ENCODE data around the gene PAGR1. TPM values are rescaled to one million over a fixed set of nuclear protein-coding genes. Genes with fewer than 3 reads are reported as not detected.
"Not testable (repeated sequence)": the region's sequence is repeated elsewhere in the genome, so short reads cannot be mapped to it uniquely, and the experiment has no call there.

PAGR1 gene
- 10 to 100 TPM; 30.7 to 47.7 (median 37.8) TPM for polyA plus RNA-seq (ENCODE audit: insufficient read length in 4 of 4)

DNA sequence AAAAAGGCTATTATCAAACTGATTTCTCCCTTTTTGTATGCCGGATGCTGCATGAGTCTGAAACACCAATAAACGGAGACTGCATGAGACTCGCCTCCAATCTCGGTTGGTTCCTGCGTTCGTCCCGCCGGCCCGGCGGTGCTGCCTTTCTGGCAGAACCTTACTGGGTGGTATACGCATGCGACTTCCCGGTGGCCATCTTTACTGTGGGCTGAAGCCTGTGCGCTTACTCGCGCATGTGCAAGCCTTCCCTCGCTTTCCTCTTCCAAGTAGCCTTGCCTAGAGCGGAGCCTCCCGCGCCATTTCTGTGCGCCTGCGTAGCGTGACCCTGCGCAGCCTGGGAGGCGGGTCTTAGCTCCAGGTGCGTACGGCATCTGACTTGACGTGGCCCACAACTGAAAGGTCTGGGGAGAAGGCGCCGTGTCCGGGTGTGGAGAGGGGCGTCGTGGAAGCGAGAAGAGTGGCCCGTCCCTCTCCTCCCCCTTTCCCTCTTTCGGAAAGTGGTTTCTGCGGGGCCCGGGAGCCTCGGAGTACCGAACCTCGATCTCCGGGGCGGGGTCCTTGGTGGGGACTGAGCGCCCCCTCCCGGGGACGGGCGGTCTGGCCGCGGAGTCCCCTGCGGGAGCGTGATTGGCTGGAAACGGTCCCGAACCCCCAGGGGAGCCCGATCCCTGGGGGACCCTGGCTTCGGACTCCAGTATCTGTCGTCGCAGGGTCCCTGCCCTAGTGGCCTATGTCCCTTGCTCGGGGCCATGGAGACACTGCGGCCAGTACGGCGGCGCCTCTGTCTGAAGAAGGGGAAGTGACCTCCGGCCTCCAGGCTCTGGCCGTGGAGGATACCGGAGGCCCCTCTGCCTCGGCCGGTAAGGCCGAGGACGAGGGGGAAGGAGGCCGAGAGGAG, at the start of gene PAGR1:
TSS of gene PAGR1 (plus strand) at position 360 of the 901 bp plus-strand sequence. CDS start at position 734, 374 bp downstream.
- DNase-seq (ENCODE audit: low read depth in 4 of 4, low spot score in 3 of 4), result peak; percentile 97 to 98 (median 98)

DNA sequence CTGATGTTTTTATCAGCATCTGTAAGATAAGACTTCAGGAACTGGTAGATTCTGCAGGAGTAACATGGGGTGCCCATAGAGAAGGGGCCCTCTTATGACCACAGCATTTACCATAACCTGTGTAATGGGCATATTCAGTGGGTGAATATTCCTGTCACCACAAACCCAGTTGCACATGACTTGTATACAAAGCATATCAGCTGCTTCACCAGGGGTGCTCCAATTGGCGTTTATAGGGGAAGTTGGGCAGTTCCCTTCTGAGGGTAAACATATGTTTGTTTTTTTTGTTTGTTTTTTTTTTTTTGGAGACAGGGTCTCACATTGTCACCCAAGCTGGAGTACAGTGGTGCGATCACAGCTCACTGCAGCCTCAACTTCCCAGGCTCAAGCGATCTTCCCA, 49.4 kb upstream of the PAGR1 start:
- no peak for DNase-seq (ENCODE audit: low read depth in 4 of 4, low spot score in 3 of 4)

DNA sequence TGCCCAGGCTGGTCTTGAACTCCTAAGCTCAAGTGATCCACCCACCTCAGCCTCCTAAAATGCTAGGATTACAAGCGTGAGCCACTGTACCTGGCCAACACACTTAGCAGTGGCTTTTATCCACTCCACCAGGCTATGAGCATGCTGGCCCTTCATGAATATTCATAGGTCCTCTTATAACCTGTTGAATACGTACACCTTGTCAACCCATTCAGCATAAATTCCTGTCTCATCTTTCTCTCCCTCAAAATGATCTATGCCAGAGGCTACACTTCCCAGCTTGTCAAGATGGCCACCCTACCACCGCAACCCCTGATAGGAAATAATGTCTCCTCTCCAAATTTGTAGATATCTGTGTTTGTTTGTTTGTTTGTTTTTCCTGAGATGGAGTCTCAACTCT, 48.9 kb upstream of the PAGR1 start:
- no peak for DNase-seq (ENCODE audit: low read depth in 4 of 4, low spot score in 3 of 4)

DNA sequence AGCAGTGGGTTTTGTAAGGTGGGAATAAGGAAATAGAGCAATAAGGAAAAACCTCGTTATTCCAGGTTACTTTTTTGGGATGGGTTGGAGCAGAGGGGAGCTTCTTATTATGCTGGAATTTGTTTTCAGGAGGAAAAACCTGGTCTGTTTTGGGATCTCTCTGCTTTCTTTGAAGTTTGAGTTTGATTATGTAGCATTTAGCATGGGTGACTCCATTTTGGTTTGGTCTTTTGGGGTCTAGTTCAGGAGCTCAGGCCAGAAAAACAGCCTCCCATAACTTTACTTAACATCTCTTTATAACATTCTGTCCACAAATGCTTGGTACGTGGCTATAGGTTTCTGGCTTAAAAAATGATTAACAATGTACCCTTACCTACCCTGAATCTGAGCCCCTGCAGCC, 46.4 kb upstream of the PAGR1 start:
- DNase-seq (ENCODE audit: low read depth in 4 of 4, low spot score in 3 of 4), result no peak

DNA sequence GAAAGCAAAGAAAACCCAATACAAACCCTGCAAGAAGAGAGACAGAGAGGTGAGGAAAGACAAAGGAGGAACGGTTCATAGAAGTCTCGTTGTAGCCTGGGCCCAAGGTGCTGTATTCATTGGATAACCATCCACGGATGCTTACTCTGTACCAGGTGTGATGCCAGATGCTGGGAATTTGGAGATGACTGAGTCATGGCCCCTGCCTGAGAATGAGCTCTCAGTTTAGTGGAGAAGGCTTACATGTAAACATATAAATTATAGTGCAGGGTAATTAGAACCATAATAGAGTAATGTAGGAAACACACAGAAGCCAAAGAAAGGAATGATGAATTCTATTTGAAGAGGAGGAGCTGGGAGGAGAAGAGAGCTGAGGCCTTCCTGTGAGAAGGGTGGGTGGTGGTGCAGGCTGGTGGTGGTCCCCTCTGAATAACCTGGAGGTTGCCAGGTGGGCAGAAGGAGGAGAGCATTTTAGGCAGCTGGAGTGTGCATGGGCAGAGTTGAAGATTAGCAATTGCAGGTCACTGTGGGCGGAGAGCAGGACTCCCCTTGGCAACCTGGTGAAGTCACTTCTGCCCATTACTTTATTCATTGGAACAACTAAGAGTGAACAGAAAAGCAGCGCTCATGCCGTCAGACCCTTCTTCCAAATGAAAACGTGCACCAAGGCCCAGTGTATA, 45.6 kb upstream of the PAGR1 start:
- DNase-seq (ENCODE audit: low read depth in 4 of 4, low spot score in 3 of 4), result no peak

DNA sequence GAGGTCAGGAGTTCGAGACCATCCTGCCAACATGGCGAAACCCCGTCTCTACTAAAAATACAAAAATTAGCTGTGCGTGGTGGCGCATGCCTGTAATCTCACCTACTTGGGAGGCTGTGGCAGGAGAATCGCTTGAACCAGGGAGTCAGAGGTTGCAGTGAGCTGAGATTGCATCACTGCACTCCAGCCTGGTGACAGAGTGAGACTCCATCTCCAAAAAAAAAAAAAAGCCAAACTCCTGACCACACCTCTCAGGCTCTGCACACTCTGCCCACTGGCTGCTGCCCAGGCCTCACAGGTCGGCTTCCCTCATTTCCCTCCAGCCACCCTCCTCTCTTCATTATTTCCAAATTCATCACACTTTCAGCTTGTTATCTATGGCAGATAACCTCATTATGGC, 43.6 kb upstream of the PAGR1 start:
- not testable (repeated sequence) for DNase-seq (ENCODE audit: low read depth in 4 of 4, low spot score in 3 of 4)

DNA sequence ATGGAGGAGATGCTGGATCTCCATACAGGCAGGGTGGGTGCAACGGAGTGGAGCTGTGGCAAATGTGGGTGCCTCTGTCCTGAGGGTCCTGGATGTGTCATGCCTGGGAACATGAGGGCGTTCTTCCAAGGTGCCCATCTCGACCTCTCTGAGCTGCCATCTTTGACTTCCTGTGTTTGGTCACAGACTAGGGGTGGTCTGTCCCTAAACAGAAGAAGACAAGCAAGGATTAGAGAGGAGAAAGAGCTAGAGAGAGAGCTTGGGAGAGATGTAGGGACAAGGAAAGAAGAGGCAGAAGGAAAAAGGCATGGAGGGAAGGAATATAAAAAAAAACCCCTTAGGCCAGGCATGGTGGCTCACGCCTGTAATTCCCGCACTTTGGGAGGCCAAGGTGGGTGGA, 41.2 kb upstream of the PAGR1 start:
- no peak for DNase-seq (ENCODE audit: low read depth in 4 of 4, low spot score in 3 of 4)

DNA sequence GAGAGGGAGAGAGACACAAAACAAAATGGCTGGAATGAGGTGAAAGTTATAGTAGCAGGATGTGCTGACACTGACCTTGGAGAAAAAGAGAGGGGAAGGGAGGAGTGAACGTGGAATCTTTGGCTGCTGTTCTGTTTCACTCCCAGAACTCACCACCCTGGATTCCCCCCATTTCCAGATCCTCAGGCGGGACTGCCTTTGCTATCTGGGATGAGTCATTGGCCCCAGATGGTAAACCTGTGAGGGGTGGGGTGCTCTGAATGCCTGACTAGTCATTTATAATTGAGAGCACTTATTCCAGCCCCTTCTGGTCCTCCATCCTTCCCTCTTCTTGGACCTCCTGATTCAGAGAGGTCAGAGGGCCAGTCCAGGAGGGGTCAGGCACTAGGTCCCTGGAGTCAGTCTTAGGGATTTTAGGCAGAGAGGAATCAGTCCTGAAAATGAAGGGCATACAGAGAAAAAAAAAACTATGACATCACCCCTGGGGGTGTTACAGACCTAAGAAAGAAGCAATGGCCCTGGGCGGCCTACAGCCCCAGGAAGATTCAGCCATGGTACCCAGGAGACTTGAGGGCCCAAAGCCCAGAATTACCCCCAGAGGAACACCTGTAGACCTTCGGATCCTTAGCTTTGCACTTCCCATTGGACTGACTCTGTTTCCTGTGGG, 40.1 kb upstream of the PAGR1 start:
- DNase-seq (ENCODE audit: low read depth in 4 of 4, low spot score in 3 of 4), result no peak

DNA sequence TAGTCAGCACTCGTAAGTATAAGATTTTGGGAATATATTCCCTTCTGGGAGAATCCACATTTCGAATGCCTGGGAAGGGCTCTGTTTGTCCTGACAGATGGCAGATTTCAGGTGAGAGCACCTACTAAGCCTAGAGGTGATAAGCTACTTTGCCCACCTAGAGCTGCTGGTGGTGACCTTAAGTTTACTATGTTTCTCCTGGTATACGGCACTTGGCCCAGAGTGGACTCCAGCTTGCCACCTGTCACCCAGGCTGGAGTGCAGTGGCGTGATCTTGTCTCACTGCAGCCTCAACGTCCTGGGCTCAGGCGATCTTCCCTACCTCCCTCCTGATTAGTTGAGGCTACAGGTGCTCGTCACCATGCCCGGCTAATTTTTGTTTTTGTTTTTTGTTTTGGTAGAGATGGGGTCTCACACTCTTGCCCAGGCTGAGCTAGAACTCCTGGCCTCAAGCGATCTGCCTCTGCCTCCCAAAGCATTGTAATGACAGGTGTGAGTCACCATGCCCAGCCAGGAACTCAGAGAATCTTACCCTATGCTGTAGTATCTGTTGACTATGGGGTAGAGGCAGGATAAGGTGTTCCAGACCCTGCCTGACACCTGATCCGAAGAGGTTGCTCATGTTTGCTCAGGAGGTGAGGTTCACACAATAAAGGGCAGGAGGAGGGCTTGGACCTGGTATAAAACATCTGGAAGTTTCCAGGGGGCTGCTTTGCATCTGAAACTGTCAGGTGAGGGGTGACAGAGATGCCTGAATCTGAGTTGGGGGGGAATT, 38.2 kb upstream of the PAGR1 start, which contains the start of gene ZG16:
TSS of gene ZG16 (plus strand) at position 681 of the 775 bp plus-strand sequence. CDS start 1,011 bp downstream, outside the sequence.
- no peak for DNase-seq (ENCODE audit: low read depth in 4 of 4, low spot score in 3 of 4)

DNA sequence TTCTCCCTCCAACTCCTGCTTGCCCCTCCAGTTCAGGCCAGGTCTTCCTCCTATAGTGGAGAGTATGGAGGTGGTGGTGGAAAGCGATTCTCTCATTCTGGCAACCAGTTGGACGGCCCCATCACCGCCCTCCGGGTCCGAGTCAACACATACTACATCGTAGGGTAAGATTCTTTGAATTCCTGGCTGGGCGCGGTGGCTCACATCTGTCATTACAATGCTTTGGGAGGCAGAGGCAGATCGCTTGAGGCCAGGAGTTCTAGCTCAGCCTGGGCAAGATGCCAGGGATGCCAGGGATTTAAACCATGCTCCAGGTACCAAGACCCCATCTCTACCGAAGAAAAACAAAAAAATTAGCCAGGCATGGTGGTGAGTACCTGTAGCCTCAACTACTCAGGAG, 36.5 kb upstream of the PAGR1 start:
- DNase-seq (ENCODE audit: low read depth in 4 of 4, low spot score in 3 of 4), result no peak

DNA sequence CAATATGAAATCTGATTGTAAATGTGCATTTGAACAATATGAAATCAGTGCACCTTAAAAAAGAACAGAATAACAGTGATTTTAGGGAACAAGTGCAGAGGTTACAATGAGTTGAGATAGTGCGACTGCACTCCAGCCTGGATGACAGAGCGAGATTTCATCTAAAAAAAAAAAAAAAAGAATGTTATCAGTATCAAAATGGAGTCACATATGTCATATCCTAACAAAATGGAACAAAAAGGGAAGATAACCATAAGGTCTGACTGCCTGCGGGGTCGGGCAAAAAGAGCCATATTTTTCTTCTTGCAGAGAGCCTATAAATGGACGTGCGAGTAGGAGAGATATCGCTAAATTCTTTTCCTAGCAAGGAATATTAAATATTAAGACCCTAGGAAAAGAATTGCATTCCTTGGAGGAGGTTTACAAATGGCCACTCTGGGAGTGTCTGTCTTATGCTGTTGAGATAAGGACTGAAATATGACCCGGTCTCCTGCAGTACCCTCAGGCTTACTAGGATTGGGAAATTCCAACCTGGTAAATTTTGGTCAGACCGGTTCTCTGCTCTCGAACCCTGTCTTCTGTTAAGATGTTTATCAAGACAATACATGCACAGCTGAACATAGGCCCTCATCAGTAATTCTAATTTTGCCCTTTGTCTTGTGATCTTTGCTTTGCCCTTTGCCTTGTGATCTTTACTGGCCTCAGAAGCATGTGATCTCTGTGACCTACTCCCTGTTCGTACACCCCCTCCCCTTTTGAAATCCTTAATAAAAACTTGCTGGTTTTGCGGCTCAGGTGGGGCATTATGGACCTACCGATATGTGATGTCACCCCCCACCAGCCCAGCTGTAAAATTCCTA, 32.6 kb upstream of the PAGR1 start:
- not testable (repeated sequence) for DNase-seq (ENCODE audit: low read depth in 4 of 4, low spot score in 3 of 4)

DNA sequence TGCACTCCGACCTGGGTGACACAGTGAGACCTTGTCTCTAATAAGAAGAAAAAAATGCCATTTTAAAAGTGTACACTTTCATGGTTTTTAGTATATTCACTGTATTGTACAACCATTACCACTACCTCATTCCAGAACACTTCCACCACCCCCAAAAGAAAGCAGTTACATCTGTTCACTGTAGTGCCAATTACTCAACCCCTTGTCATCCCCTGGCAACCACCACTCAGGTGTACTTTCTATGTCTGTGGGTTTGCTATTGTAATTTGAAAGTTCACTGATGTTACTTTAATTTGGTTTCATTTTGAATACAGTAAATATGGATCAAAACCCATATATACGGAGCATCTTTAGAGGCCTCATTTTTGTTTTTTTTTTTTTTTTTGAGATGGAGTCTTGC, 31.8 kb upstream of the PAGR1 start:
- no peak for DNase-seq (ENCODE audit: low read depth in 4 of 4, low spot score in 3 of 4)

DNA sequence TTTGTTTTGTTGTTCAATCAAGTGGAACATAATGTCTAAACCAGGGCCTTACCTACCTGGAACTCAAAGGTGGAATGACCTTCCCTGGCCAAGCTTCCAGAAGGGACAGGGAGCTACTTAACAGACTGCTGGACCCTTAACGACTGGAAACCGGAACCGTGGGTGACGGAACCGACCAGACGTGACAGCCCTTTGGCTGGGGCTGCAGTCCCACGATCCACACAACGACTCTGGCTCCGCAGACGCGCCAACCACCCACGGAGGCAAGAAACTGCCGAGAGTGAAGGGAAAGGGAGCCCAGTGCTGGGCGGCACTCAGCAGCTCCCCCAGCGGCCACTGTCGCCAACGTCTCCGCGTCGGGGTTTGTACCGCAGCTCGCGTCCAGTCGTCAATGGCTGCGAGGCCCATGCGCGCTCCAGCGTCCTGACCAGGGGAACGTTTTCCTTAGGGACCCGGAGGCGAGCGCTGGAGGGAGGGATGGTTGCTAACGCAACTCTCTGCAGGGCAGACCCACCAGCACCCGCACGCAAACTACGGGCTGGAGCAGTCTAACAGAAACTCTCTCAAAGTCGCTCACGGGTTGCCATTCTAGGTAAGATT, 31.0 kb upstream of the PAGR1 start:
- DNase-seq (ENCODE audit: low read depth in 4 of 4, low spot score in 3 of 4), result peak in 1 of 4 donors; percentile 29

DNA sequence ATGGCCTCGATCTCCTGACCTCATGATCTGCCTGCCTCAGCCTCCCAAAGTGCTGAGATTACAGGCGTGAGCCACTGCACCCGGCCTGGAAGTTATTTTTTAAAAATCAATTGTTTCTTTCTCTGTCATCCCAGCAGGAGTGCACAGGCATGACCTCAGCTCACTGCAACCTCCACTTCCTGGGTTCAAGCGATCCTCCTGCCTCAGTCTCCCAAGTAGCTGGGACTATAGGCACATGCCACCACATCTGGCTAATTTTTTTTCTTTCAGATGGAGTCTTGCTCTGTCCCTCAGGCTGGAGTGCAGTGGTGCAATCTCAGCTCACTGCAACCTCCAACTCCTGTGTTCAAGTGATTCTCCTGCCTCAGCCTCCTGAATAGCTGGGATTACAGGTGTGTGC, 28.8 kb upstream of the PAGR1 start:
- not testable (repeated sequence) for DNase-seq (ENCODE audit: low read depth in 4 of 4, low spot score in 3 of 4)

DNA sequence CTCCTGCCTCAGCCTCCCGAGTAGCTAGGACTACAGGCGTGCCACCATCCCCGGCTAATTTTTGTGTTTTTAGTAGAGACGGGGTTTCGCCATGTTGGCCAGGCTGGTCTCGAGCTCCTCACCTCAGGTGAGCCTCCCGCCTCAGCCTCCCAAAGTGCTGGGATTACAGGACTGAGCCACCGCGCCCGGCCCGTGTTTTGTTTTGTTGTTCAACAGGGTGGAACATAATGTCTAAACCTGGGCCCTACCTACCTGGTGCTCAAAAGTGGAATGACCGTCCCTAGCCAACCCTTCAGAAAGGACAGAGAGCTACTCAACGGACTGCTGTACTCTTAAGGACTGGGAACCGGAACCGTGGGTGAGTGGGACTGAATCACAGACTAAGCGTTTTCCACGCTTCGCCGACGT, 26.2 kb upstream of the PAGR1 start:
- no peak for DNase-seq (ENCODE audit: low read depth in 4 of 4, low spot score in 3 of 4)

DNA sequence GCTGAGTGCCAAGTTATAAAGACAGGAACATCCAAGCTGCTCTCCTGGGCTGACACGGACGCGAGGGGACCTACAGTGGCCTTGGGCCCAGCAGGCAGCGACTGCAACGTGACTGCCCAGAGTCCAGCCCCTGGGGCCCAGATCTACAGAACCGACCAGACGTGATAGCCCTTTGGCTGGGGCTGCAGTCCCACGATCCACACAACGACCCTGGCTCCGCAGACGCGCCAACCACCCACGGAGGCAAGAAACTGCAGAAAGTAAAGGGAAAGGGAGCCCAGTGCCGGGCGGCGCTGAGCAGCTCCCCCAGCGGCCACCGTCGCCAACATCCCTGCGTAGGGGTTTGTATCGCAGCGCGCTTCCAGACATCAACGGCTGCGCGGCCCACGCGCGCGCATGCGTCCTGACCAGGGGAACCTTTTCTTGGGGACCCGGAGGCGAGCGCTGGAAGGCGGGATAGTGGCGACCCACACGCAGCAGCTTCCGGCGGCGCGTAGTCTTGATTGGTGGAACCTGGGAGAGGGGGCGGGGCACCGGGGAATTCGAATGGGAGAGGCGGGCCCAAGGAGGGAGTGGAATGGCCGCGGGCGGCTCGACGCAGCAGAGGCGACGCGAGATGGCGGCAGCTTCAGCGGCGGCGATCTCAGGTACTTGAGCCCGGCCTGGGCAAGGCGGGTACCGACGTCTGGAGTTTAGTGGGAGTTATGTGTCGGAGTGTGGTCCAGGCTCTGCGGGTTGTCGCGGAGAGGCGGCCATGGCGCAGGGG, 25.6 kb upstream of the PAGR1 start, which contains the start of gene KIF22:
TSS of gene KIF22 (plus strand) at position 569 of the 766 bp plus-strand sequence. CDS start at position 578, 9 bp downstream.
- peak; percentile 96 to 97 (median 96) for DNase-seq (ENCODE audit: low read depth in 4 of 4, low spot score in 3 of 4)

DNA sequence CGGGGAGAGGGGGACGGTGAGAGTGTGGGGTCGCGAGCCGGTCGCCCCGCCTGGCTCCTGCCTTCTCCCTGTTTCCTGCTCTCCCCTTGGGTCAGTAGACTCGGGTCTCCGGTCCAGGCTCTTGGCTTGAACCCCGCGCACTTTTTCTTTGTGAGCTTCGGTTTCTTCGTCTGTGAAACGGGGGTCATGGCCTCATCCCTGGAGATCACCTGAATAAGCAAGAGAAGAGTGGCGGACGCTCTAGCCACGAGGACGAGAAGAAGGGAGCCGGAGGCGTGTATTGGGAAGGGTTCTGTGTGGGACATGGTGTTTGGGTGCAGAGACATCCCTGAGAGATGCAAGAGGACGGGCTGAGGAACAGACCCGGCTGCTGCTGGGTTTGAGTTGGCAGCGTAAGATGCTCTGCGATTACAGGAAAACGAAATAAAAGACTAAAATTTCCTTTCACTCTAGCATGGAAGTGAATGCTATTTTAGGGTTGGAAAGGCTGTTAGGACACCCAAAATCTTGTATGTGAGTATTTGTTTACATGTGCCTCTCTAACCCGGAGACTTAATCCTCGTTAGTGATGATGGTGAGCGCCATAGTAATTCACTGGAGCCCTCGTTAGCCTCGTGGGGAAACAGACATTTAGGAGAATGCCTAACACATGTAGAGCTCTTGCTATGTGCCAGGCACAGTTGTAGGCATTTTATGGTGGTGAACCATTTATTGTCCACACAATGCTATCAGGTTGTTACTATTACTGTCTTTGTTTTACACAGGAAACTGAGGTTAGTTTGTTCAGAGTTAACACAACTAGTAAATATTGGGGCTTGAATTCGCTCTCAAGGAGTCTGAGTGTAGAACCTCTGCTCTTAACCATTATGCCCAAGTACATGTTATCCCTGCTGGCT, 24.8 kb upstream of the PAGR1 start:
- no peak for DNase-seq (ENCODE audit: low read depth in 4 of 4, low spot score in 3 of 4)

All from left renal pelvis (tissue), 4 donors.